Small intestine (tissue), 7 donors: ENCODE data around the gene CDC42EP5. TPM values are rescaled to one million over a fixed set of nuclear protein-coding genes. Genes with fewer than 3 reads are reported as not detected.

Source experiments
- DNase-seq, 2 donors: peaks; one replicate each; pipeline versions ENCODE4 v3.0.0 to v3.0.0-alpha.2; 2013
- FAIRE-seq: peaks from 2 replicates; lab custom pipeline; 2012; peaks lifted over from hg19 to GRCh38; lab: Jason Lieb, UNC
- H3K27ac ChIP-seq, 3 donors: one replicate each; pipeline ENCODE4 v1.5.1; 2013; ENCODE audit warnings: low read length in 2 of 3, mild to moderate bottlenecking in 2 of 3, control low read depth in 1 of 3, inconsistent platforms in 1 of 3, low read depth in 1 of 3, moderate library complexity in 1 of 3
- H3K27me3 ChIP-seq, 3 donors: one replicate each; pipeline ENCODE4 v1.6.1; 2013; ENCODE audit warnings: low read length in 3 of 3, inconsistent platforms in 1 of 3; ENCODE audit not compliant: control insufficient read depth in 3 of 3, insufficient read depth in 3 of 3
- H3K36me3 ChIP-seq, 3 donors: one replicate each; pipeline ENCODE4 v1.6.1; 2013; ENCODE audit warnings: low read length in 3 of 3, inconsistent platforms in 1 of 3, low read depth in 1 of 3, mild to moderate bottlenecking in 1 of 3, moderate library complexity in 1 of 3; ENCODE audit not compliant: control insufficient read depth in 3 of 3, insufficient read depth in 2 of 3
- H3K4me1 ChIP-seq, 3 donors: one replicate each; pipeline ENCODE4 v1.6.1; 2013; ENCODE audit warnings: low read length in 2 of 3, inconsistent platforms in 1 of 3, low read depth in 1 of 3, mild to moderate bottlenecking in 1 of 3, moderate library complexity in 1 of 3; ENCODE audit not compliant: control insufficient read depth in 3 of 3, insufficient read depth in 2 of 3
- H3K4me3 ChIP-seq, 3 donors: one replicate each; pipeline ENCODE4 v1.5.1; 2013; ENCODE audit warnings: low read length in 3 of 3, control low read depth in 1 of 3, inconsistent platforms in 1 of 3, low read depth in 1 of 3, mild to moderate bottlenecking in 1 of 3, moderate library complexity in 1 of 3
- H3K9me3 ChIP-seq, 2 donors: one replicate each; pipeline ENCODE4 v1.6.1; 2013; ENCODE audit warnings: low read depth in 1 of 2, low read length in 1 of 2; ENCODE audit not compliant: control insufficient read depth in 2 of 2, insufficient read depth in 1 of 2
- WGBS, 3 donors: extraction: QIAGEN DNeasy Blood & Tissue Kit; methylation state at CpG; one replicate each; pipeline ENCODE4 v1.1.7; 2013; 5-methylcytosine and 5-hydroxymethylcytosine counted together
- polyA plus RNA-seq, 4 donors: library from polyadenylated mRNA; stranded (reverse) in 3 of 4; unstranded in 1 of 4; fragments of 200-250 nt in 3 of 4; fragments of 120-200 nt in 1 of 4; gene quantifications; one replicate each; pipeline versions ENCODE4 v1.2.1 to v1.2.3, GENCODE V29; 2013
- donor health status: healthy with polysubstance abuse.
- donor health status: control.
- donor health status: control.
- donor health status: Bipolar disorder and iron deficiency.
- donor health status: healthy.

The CDC42EP5 gene
- polyA plus RNA-seq, 4 donors = 131 to 215 (median 163) TPM

- Histone ChIP-seq H3K4me1 (peaks cover 0 to 8% (median 0%) of the 10 kb centered on the region in 3 donors), H3K27me3 (peaks cover 0 to 12% (median 10%) of the 10 kb centered on the region in 3 donors), H3K4me3 (no peak overlapping the region), H3K36me3 (peaks cover 0 to 2% (median 0%) of the 10 kb centered on the region in 3 donors), H3K27ac (no peak overlapping the region), H3K9me3 (no peaks in the 10 kb centered on the region)
- no peak for DNase-seq
- 42 to 67% (median 49%) methylated on average over 16 to 17 of the region's 17 CpGs for WGBS, 3 donors
- FAIRE-seq = no peak
These were observed 46.7 kb downstream of the CDC42EP5 start for GRCh38 chr19:54426291-54426931.

DNA sequence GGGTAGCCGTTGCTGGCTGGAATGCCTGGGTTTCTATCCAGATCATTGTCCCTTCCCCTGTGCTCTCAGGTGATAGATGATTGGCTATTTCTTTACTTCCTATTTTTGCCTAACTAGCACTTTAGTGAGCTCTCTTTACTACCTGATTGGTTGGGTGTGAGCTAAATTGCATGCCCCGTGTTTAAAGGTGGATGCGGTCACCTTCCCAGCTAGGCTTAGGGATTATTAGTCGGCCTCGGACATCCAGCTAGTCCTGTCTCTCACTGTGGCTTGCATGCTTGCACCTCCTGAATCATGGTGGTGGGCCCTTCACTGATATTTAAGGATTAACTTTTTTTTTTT is 47.7 kb downstream of the CDC42EP5 start:
- peaks cover 0 to 16% (median 13%) of the 10 kb centered on the region in 3 donors for H3K27me3 ChIP-seq
- no peaks in the 10 kb centered on the region for H3K9me3 ChIP-seq
- H3K4me1 ChIP-seq = peaks cover 0 to 8% (median 0%) of the 10 kb centered on the region in 3 donors
- H3K36me3 ChIP-seq = peaks cover 0 to 2% (median 0%) of the 10 kb centered on the region in 3 donors
- 59 to 70% (median 65%) methylated on average over 5 of the region's 5 CpGs for WGBS, 3 donors
- DNase-seq = no peak
- FAIRE-seq = no peak
- no peak overlapping the region for H3K4me3 ChIP-seq
- no peak overlapping the region for H3K27ac ChIP-seq

GRCh38 chr19:54424660-54425381 is 48.3 kb downstream of the CDC42EP5 start:
- Histone ChIP-seq H3K27me3 (peaks cover 0 to 11% (median 11%) of the 10 kb centered on the region in 3 donors), H3K4me3 (no peak overlapping the region), H3K27ac (no peak overlapping the region), H3K9me3 (no peaks in the 10 kb centered on the region), H3K4me1 (peaks cover 0 to 9% (median 0%) of the 10 kb centered on the region in 3 donors), H3K36me3 (peaks cover 0 to 2% (median 0%) of the 10 kb centered on the region in 3 donors)
- 88 to 91% (median 90%) methylated on average over 36 of the region's 36 CpGs for WGBS, 3 donors
- FAIRE-seq (no peak), DNase-seq (no peak)

DNA sequence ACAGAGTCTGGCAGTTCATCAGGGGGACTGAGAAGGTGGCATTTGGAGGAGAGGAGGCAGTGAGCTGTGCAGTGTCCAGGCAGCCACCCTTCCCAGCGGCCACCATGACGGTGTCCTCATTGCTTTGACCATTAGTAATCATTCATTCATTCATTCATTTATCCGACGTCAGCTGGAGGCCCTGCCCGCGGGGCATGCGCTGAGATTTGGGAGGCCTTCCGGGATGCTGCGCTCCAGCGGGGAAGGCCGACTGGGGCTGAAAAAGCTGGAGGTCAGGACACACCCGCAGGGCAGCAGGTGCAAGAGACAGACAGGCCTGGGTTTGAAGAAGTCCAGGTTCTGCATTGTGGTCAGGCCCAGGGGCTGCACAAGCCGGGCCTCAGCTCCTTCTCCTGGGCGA is 48.9 kb downstream of the CDC42EP5 start:
- DNase-seq = no peak
- peaks cover 0 to 9% (median 9%) of the 10 kb centered on the region in 3 donors for H3K27me3 ChIP-seq
- H3K27ac ChIP-seq = no peak overlapping the region
- no peaks in the 10 kb centered on the region for H3K9me3 ChIP-seq
- peaks cover 0 to 10% (median 0%) of the 10 kb centered on the region in 3 donors for H3K4me1 ChIP-seq
- no peak overlapping the region for H3K4me3 ChIP-seq
- FAIRE-seq = no peak
- 82 to 87% (median 86%) methylated on average over 14 of the region's 14 CpGs for WGBS, 3 donors
- H3K36me3 ChIP-seq = peaks cover 0 to 2% (median 0%) of the 10 kb centered on the region in 3 donors

GRCh38 chr19:54422136-54422535 is 51.0 kb downstream of the CDC42EP5 start:
- FAIRE-seq = no peak
- no peak for DNase-seq

DNA sequence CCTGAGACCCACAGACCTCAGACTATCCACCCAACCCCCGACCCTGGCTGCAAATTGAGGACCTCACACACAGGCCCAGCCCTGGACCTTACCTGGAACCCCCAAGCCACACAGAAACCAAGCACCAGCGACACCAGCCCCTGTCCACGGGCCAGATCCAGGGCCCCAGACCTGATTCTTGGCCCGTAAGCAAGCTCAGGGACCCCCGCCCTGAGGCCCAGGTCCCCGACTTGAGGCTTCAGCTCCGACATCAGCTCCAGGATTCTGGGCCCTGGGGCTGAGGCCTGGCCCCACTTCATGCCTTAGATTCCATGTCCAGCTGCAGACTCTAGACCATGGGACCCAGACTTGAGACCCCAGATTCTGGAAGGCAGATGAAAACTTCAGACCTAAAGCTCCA is 51.6 kb downstream of the CDC42EP5 start:
- Histone ChIP-seq H3K4me3 (no peak overlapping the region), H3K36me3 (peaks cover 0 to 2% (median 0%) of the 10 kb centered on the region in 3 donors), H3K27ac (no peak overlapping the region), H3K4me1 (peaks cover 0 to 15% (median 0%) of the 10 kb centered on the region in 3 donors), H3K27me3 (peaks cover 0 to 21% (median 18%) of the 10 kb centered on the region in 3 donors), H3K9me3 (no peaks in the 10 kb centered on the region)
- FAIRE-seq = no peak
- WGBS, 3 donors = 80 to 84% (median 83%) methylated on average over 7 of the region's 7 CpGs
- no peak for DNase-seq

More at GRCh38 chr19:54422136-54422535, 51.0 kb downstream of the CDC42EP5 start:
- H3K27me3 ChIP-seq = peaks cover 0 to 15% (median 15%) of the 10 kb centered on the region in 3 donors
- peaks cover 0 to 2% (median 0%) of the 10 kb centered on the region in 3 donors for H3K36me3 ChIP-seq
- no peaks in the 10 kb centered on the region for H3K9me3 ChIP-seq
- H3K27ac ChIP-seq = no peak overlapping the region
- H3K4me3 ChIP-seq = no peak overlapping the region
- 79 to 86% (median 80%) methylated on average over 14 to 20 of the region's 20 CpGs for WGBS, 3 donors
- peaks cover 0 to 15% (median 0%) of the 10 kb centered on the region in 3 donors for H3K4me1 ChIP-seq

GRCh38 chr19:54421169-54421516 is 52.0 kb downstream of the CDC42EP5 start:
- DNase-seq = no peak
- Histone ChIP-seq H3K27me3 (peaks cover 0 to 23% (median 21%) of the 10 kb centered on the region in 3 donors), H3K36me3 (peaks cover 0 to 2% (median 0%) of the 10 kb centered on the region in 3 donors), H3K27ac (no peak overlapping the region), H3K4me3 (no peak overlapping the region), H3K9me3 (no peaks in the 10 kb centered on the region), H3K4me1 (peaks cover 0 to 19% (median 0%) of the 10 kb centered on the region in 3 donors)
- 47 to 57% (median 51%) methylated on average over 7 to 9 of the region's 9 CpGs for WGBS, 3 donors
- no peak for FAIRE-seq

- H3K4me3 ChIP-seq = no peak overlapping the region
- H3K27ac ChIP-seq = peak overlapping the region in 1 of 3 donors; percentile 48
- 7 to 19% (median 16%) methylated on average over 28 to 37 of the region's 37 CpGs for WGBS, 3 donors
- H3K9me3 ChIP-seq = no peaks in the 10 kb centered on the region
- H3K4me1 ChIP-seq = peaks cover 0 to 19% (median 0%) of the 10 kb centered on the region in 3 donors
- peaks cover 2 to 28% (median 25%) of the 10 kb centered on the region in 3 donors for H3K27me3 ChIP-seq
- FAIRE-seq (no peak), DNase-seq (peak in 1 of 2 donors; percentile 79)
- H3K36me3 ChIP-seq = peaks cover 0 to 2% (median 0%) of the 10 kb centered on the region in 3 donors
These were observed 52.5 kb downstream of the CDC42EP5 start for GRCh38 chr19:54420383-54421168.
